HG03103 (cell line): Measurements from ENCODE around the gene SMIM5.

Source experiments
- ATAC-seq: cut with Tn5 transposase; IDR thresholded peaks from one replicate; pipeline ENCODE4 v1.9.1; 2021; ENCODE audit warnings: low read depth; ENCODE audit not compliant: unreplicated experiment

The SMIM5 gene

DNA sequence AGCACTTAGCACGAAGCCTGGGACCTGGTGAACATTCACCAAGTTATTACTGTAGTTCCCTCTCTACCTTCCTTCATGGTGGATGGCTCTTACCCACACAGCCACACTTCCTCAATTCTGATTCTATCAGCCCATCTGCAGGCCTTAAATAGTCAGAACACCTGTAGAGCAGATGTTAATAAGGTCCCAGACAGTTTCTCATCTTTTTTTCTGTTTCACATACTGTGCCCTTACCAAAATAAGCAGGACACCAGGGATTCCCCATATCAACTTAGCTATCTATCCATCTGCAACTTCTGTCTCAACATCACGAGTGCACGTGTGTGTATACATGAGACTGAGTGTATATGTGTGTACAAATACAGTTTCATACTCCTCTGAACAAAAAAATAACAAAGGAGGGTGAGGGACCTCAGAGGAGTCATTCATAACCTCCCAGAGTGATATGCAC, 30.9 kb downstream of the SMIM5 start:
- ATAC-seq, result peak; percentile 60

- ATAC-seq, result no peak
These were observed 32.7 kb downstream of the SMIM5 start for GRCh38 chr17:75665981-75666380.

DNA sequence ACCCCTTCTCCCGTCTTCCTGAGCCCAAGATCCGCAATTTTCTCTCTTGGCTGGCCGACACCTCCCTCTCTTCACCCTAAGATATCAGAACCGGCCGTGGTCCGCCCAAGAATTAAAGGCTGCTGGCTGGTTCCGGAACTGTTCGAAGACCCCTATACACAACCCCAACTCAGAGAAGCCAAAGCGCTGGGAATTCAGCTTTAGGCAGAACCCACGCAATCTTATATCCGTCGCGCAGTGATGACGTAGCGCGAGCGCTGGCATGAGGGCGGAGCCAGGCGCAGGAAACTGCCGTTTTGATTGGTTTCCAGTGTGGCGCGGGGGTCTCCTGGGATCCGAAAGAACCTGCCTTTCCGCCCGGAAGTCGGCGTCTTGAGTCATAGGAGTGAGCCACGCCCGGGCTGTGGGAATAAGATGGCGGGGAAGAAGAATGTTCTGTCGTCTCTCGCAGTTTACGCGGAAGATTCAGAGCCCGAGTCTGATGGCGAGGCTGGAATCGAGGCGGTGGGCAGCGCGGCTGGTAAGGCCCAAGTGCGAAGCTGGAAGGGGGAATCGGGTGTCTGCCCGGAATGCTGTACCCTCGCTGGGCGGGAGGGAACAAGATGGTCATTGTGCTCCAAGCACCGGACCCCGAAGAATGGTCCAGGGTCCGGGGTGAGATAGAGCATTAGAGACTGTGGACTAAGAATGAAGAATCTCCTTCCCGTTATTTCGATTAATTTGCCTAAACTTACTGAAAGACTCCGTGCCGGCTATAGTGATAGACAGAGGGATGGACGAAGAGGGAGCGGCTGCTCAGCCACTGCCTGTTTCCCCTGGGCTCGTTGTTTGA, 33.9 kb downstream of the SMIM5 start, which contains the start of the genes RECQL5 and SAP30BP:
Gene RECQL5 (minus strand): TSS at position 196 of the 832 bp plus-strand sequence. CDS start 597 bp downstream, outside the sequence.
Gene SAP30BP (plus strand): TSS at position 380 of the 832 bp plus-strand sequence. CDS start 35 bp downstream, at position 415.
- peak; percentile 79 for ATAC-seq

DNA sequence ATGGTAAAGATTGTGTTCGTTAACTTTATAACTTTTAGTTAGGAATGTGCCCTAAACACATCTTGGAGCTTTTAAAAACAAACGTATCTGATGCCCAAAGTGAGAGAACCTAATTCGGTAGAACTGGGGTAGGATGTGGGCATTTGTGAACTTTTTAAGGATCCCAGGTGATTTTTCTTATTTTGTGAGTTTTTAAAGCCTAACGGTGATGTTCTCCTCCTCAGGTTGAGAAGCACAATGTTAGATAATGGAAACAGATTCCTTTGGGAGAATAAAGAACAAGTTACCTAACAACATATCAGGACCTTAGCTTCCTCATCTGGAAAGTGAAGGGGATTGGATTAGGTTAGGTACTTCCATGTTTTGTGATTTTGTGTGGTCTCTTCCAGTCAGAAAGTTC, 34.6 kb downstream of the SMIM5 start:
- ATAC-seq, result no peak

- ATAC-seq, result no peak
These were observed 35.3 kb downstream of the SMIM5 start for GRCh38 chr17:75668489-75668888.

GRCh38 chr17:75670868-75671267, 37.6 kb downstream of the SMIM5 start:
- no peak for ATAC-seq

GRCh38 chr17:75672011-75672410, 38.8 kb downstream of the SMIM5 start:
- ATAC-seq, result no peak

DNA sequence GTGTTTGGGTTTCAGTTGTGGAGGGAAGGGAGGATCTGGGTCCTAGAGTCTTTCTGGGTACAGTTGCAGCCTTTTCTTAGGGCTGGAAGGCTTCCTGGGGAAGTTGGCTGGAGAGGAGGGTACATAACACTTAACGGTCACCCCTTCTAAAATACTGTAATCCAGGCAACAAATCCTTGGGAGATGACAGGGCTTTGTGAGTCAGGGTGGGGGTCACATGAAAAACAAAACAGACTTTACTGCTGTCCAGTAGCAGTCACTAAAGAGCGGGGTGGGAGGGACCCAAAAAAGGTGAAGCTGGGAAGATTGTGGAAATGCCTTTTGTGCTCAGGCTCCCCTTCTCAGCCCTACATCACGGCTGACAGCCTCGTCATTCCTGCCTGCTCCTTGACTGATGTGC, 40.3 kb downstream of the SMIM5 start:
- no peak for ATAC-seq

- no peak for ATAC-seq
These were observed 43.2 kb downstream of the SMIM5 start for GRCh38 chr17:75676461-75676860.

GRCh38 chr17:75679706-75680211, 46.5 kb downstream of the SMIM5 start:
- no peak for ATAC-seq

GRCh38 chr17:75680431-75680830, 47.2 kb downstream of the SMIM5 start:
- no peak for ATAC-seq

DNA sequence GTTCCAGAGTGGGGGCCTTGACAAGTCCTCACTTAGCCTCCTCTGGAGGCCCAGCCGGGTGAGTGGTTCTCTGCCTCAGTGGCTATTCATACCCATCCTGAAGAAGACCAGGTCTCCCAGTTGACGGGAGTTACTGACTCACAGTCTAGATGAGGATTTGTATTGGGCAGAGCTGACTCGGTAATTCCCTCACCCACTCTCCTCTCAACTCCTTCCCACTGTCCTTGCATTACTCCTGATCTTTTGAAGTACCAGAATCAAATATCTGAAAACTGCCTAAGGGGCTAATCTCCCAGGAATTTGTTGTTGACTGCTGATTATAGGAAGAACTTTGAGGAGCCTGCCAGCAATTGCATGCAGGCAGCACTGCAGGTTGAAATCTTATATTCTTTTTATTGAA, 48.1 kb downstream of the SMIM5 start:
- no peak for ATAC-seq

- no peak for ATAC-seq
These were observed 50.3 kb downstream of the SMIM5 start for GRCh38 chr17:75683583-75683982.

DNA sequence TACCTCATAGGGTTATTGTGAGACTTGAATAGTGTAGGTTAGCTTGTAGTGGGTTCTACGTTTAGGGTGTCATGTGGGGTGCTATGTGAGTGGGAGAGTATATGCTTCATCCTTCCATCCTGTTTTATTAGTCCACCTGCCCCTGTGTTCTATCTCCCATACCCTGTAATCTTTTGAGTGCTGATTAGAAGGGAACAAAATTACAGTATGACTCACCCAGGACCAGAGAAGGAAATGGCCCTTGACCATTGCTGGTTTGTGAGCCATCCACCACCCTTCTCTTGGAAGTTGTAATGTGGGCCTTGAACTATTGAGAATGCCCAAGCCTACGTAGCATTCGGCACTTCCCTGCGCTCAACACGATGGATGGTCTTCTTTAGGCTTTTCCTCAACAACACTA, 51.0 kb downstream of the SMIM5 start:
- no peak for ATAC-seq

GRCh38 chr17:75684924-75685323, 51.7 kb downstream of the SMIM5 start:
- ATAC-seq, result no peak

DNA sequence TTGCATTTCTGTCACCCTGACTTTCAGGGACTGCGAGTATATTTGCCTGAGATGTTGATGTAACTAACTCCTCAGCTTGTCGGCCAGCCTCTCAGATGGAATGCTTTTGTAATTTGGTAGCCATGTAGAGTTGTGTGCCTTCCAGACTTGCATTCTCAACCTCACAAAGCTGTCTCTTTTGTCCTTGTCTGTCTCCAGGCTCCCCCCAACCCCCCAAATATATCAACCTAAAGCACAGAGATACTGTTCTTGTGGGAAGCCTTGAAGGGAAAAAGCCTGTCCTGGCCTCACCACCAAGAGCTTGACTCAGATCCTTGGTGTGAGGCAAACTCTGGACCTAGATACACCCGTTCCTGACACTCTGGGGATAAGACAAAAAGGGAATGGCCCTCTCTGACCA, 52.3 kb downstream of the SMIM5 start:
- ATAC-seq, result no peak

GRCh38 chr17:75688209-75688825, 55.1 kb downstream of the SMIM5 start:
- ATAC-seq, result no peak

GRCh38 chr17:75689441-75689873, 56.2 kb downstream of the SMIM5 start:
- no peak for ATAC-seq
